ENCODE measurements around the gene PABPC1L. TPM values are rescaled to one million over a fixed set of nuclear protein-coding genes. Genes with fewer than 3 reads are reported as not detected.

PABPC1L gene
- total and polyA plus RNA-seq, 2 of the 13 experiments (the other 11 are each of a cell fraction or from before 2014, with no cell fraction given): 30.8 to 252 TPM

GRCh38 chr20:44885392-44886265, 24.2 kb upstream of the PABPC1L start, which contains the start of gene YWHAB (continued):
- TF ChIP-seq ZNF687 (CRISPR knock-in tag; IDR thresholded peaks at IDR 0.05) (peak; percentile 95), TOE1 (CRISPR knock-in tag; IDR thresholded peaks at IDR 0.05) (no peak), ZGPAT (CRISPR knock-in tag; IDR thresholded peaks at IDR 0.05) (peak; percentile 97), MEIS1 (CRISPR knock-in tag; IDR thresholded peaks at IDR 0.05; ENCODE audit: borderline replicate concordance) (no peak), ZNF782 (CRISPR knock-in tag; IDR thresholded peaks at IDR 0.05; ENCODE audit: borderline replicate concordance) (peak; percentile 52; the same call in 1 of the 2 replicates), ZFP82 (CRISPR knock-in tag; IDR thresholded peaks at IDR 0.05; ENCODE audit: borderline replicate concordance) (peak; percentile 22; the same call in 1 of the 2 replicates), ZBTB10 (CRISPR knock-in tag; IDR thresholded peaks at IDR 0.05; ENCODE audit: borderline replicate concordance) (no peak; the same call in 1 of the 2 replicates), TMF1 (CRISPR knock-in tag; IDR thresholded peaks at IDR 0.05; ENCODE audit: low read depth) (peak; percentile 84; the same call in 1 of the 2 replicates), ZNF329 (CRISPR knock-in tag; IDR thresholded peaks at IDR 0.05; ENCODE audit: low read depth) (peak; percentile 76), FOXP1 (IDR thresholded peaks at IDR 0.05) (no peak), FOXP1 (CRISPR knock-in tag; IDR thresholded peaks at IDR 0.05) (peak; percentile 32), ZSCAN5A (CRISPR knock-in tag; IDR thresholded peaks at IDR 0.05; ENCODE audit: borderline replicate concordance) (no peak; the same call in 1 of the 2 replicates), ZNF124 (CRISPR knock-in tag; IDR thresholded peaks at IDR 0.05) (0 out of 2 replicates have a peak, but pooled peaks have one; percentile 13), ZNF788 (CRISPR knock-in tag; IDR thresholded peaks at IDR 0.05; ENCODE audit: borderline replicate concordance) (peak; percentile 90; the same call in 1 of the 2 replicates), TFAP4 (IDR thresholded peaks at IDR 0.05; ENCODE audit: borderline replicate concordance, low read depth) (0 out of 2 replicates have a peak, but pooled peaks have one; percentile 4), ZNF510 (CRISPR knock-in tag; IDR thresholded peaks at IDR 0.05; ENCODE audit: low read depth) (no peak), CEBPG (CRISPR knock-in tag; IDR thresholded peaks at IDR 0.05) (peak; percentile 90), ZNF589 (CRISPR knock-in tag; conservative IDR thresholded peaks at IDR 0.05) (peak; percentile 61; the same call in 1 of the 2 replicates)

All from HepG2 (cell line).